Left lobe of liver (tissue), 2 donors: ENCODE data around the gene WDR36. TPM values are rescaled to one million over a fixed set of nuclear protein-coding genes. Genes with fewer than 3 reads are reported as not detected.
"Not testable (repeated sequence)": the region's sequence is repeated elsewhere in the genome, so short reads cannot be mapped to it uniquely, and the experiment has no call there.

Experiments used
- ATAC-seq: fragments of 200-7000 bp; cut with Tn5 transposase; one replicate; pipeline ENCODE4 v1.9.1; 2020; ENCODE audit warnings: mild to moderate bottlenecking, moderate library complexity
- DNase-seq: peaks from one replicate; pipeline ENCODE4 v3.0.0-alpha.2; 2020; ENCODE audit warnings: low spot score
- total RNA-seq: library from RNA; stranded (reverse); gene quantifications from one replicate; pipeline ENCODE4 v1.2.1, GENCODE V29; 2021
- donor health status: DM: no; HTN: no; CAD: no; lungs with moderate emphysema.
- donor health status: DM: no; HTN: yes; CAD: no.

Gene WDR36
- total RNA-seq, 1 donor from 2014 or later, result 12.1 TPM

DNA sequence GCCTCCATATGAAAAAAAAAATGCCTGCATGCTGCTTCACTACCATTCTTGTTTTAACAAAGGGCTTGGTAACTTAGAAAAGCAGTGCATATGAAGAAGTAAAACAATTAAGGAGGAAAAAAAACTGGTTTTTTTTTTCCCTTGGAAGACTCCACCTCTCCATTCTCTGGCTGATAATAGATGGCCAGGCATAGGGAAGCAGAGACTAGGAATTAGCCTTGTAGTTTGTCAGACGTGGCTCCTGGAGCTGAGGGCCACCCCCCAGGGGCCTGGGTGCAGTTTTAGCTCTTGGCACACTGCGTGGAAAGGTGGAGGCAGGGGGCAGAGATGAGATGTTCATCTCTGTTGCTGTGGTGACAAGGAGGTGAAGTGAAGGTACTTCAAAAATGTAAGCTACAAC, 42.7 kb downstream of the WDR36 start:
- ATAC-seq (no peak), DNase-seq (no peak)

DNA sequence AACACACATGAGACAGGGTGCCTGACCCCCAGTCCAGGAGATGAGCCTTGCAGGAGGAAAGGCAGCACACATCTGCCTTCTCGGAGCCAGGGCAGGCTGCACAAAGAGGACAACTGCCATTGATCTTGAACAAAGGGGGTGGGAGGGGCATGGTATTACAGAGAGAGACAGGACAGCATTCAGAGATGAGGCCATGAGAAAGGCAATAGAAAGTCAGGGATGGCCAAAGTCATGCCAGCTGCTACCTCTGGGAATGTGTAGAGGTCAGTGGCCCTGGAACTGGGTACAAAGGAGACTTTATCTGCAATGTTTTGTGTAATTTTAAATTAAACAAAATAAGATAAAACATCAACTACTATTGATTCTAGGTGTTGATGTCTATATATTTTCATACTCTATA, 43.2 kb downstream of the WDR36 start:
- peak; percentile 71 for ATAC-seq

DNA sequence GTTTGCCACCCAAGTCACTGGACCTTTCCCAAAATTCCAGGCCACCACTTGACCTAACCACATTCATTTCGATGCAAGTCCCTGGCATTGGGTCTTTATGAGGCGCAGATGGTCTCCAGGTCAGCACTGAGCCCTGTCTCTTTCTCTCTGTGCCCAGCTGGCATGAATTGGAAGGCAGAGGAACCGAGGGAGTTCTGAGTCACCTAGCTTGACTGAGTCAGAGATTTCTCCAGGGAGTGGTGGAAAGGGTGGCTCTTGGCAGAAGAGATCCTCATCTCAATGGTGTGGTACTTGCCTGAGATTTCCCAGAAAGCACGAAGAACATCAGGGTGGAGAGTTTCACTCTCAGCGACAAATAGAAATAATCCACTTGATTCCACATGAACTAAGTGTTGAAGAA, 43.8 kb downstream of the WDR36 start:
- ATAC-seq, result no peak

More for the DNA sequence above, 43.2 kb downstream of the WDR36 start:
- DNase-seq, result no peak

DNA sequence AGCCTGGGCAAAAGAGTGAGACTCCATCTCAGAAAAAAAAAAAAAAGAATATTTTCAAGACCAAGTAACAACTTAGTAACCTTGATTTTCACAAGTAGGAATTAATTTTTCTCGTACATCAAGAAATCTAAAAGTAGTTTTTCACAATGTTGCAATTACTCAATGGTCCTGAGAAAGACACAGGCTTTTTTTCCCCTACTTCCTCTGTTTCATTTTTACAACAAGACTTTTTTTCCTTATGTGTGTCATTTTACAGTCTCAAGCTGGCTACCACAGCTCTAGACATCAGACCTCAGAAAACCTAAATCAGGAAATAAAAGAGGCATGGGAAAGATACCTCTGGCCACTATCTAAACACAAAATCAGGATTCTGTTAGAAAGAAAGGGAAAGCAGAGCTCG, 45.9 kb downstream of the WDR36 start:
- ATAC-seq, result no peak

More for the DNA sequence above, 43.8 kb downstream of the WDR36 start:
- DNase-seq, result no peak

DNA sequence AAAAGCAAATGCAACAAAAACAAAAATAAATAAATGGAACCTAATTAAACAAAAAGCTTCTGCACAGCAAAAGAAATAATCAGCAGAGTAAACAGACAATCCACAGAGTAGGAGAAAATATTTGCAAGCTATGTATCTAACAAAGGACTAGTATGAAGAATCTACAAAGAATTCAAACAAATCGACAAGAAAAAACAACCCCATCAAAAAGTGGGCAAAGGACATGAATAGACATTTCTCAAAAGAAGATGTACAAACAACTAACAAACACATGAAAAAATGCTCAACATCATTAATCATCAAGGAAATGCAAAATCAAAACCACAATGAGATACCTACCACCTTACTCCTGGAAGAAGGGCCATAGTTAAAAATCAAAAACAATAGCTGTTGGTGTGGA, 49.3 kb downstream of the WDR36 start:
- not testable (repeated sequence) for ATAC-seq, DNase-seq

More for the DNA sequence above, 45.9 kb downstream of the WDR36 start:
- no peak for DNase-seq

DNA sequence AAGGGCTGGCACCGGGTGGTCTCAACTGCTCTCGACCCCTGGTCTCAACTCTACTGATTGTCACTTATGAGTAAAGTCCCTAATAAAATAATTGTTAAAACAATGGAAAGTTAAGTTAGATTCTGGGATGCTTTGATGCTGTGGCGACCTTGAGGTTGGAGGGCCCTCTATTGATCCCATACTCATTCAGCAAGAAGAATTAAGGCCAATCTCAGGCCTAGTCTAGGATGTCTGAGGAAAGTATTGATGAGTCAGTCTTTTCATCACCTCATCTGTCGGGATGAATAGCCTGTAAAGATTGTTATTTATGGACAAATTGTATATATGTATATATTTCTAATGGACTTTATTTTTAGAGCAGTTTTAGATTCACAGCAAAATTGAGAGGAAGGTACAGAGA, 50.8 kb downstream of the WDR36 start:
- peak; percentile 41 for ATAC-seq
- DNase-seq, result no peak

DNA sequence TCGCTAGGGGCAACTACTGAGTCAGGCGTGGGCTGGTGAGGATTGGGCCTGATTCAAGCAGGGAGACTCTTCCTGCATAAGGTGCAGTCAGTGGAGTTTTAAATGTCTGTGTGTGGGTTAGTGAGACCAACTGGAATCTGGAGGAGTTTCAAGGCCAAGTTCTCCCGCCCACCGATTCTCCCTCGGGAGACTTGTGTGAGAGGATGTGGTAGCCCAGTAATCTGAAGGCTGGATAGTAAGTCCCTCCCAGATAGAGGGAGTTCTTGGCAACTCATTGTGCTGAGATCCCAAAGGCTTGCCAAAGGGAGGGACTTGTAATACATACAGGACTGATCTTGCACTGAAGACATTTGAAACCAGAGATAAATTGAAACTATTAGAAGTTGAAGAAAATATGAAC, 51.8 kb downstream of the WDR36 start:
- no peak for DNase-seq
- peak; percentile 36 for ATAC-seq

DNA sequence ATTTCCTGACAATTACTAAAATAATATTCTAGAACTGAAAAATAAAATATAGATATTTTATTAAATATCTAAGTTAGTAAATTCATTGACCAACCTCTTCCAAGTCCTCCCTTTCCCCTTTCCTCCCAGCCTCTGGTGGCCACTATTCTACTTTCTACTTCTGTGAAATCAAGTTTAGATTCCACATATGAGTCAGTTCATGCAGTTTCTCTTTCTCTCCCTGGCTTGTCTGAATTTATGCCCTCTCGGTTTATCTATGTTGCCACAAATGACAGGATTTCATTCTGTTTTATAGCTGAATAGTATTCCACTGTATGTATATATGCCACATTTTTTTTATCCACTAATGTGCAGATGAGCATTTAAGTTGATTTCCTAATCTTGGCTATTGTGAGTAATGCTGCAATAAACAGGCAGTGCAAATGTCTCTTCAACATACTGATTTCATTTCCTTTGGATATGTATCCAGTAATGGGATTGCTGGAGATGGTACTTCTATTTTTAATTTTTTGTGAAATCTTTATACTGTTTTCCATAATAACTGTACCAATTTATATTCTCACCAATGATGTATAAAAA, 52.3 kb downstream of the WDR36 start:
- no peak for DNase-seq
- ATAC-seq, result no peak

DNA sequence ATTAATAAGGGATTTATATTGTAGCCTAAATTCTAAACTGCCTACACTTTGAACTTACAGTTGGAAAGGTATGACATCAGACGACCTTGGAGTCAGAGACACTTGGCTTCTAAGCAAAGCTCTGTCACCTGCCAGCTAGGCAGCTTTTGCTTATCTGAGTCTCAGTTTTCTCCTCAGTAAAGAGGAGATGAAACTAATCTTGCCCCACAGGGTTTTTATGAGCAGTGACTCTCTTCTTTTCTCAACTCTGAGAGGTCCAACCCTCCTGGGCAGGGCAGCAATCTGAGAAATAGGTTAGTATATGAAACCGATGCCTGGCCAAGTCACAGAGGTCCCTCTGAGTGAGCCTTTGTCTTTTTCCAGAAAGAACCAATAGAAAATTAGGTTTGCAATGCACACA, 53.9 kb downstream of the WDR36 start:
- ATAC-seq (no peak), DNase-seq (no peak)

DNA sequence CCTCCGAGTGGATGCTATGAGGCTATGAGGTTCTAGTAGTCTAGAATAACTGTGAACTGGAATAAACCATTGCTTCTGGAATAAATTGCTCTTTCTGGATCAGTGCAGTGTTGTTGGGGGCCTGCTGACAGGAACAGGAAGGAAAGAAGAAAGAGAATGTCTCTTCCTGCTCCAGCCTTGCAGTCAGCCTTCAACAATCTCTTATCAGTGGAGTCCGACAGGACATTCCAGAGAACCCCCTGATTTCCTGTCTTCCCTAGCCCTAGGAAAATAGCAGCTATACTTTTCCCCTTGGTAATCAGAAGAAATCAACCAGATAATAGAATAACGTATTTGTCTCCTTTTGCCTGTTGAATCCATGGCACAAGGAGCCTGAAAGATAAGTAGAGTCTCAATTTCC, 55.4 kb downstream of the WDR36 start:
- ATAC-seq (no peak), DNase-seq (no peak)

DNA sequence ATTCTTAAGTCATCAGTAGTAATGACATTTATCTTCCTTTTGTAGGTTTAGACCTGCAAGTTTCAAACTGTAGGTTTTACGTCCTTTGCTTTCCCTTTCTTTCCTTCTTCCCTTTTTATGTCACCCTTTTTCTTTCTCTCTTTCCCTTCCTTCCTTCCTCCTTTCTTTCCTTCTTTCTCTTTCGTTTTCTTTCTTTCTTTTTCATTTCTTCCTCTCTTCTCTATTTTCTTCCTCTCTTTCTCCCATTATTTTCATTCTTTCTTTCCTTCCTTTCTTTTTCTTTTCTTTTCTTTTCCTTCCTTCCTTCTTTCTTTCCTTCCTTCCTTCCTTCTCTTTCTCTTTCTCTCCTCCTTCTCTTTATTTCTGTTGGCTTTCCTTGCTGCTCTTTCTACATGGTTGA, 59.9 kb downstream of the WDR36 start:
- DNase-seq, result no peak

DNA sequence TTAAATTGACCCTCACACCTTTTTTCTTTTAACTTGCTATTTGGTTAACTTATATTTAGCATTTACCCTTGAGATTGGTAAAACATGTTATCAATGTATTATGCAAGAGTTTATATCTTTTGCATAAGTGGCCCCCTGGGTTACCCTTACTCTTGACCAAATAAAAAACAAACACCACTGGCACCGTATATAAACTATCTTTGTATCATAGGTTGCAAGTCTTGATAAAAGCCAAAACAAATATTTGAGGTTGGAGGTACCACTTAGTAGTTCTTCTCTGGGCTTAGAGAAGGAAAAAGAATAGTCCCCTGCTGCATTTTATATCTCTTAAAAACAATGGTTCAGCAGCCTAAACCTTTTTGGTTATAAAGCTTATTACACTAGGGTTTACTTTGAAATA, 61.3 kb downstream of the WDR36 start:
- DNase-seq (no peak), ATAC-seq (no peak)

More for the DNA sequence above, 59.9 kb downstream of the WDR36 start:
- ATAC-seq, result no peak

DNA sequence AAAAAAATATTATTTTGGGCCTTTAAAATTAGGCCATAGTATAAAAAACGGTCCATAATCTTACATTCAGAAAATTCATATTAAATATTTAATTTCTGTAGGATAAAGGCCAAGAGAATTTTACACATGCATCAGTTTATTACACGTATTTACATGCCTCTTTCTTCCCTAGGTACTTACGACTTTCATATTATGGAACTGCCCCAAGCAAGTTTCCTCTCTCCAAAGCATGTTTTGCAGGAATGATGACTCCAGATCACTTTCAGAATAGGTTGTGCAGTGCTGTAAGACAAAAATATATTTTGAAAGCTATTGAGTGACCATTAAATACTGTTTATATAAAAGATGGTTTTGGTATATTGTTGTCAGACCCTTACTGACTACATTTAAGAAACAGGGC, 61.8 kb downstream of the WDR36 start:
- no peak for ATAC-seq
- DNase-seq, result no peak

DNA sequence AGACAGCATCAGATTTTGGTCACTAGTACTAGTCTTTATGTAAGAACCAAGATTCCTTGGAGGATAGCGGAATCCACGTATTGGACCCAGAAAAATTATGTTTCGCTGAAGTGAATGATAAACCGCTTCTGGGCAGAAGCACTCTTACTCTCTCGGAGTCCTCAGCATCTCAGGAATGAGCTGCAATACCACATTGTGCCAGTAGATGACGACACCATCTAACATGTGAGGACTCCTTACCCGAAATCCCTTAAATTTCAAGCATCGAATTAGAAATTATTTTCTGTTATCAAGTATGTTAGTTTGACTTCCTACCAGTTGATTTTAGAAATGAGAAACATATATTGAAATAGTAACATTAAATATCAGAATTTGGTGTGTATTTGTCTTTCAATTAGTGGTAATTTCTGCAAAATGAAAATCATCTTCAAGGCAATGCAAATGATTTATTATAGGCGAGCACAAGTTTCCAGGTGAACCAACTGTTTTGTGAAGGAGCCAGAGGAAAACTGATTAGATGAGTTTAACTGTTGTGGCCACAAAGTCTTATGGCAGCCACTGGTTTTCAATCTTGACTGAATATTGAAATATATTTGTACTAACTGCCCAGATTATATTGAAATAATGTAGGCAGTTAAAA, 66.1 kb downstream of the WDR36 start:
- peak; percentile 96 for ATAC-seq
- DNase-seq, result peak; percentile 59

DNA sequence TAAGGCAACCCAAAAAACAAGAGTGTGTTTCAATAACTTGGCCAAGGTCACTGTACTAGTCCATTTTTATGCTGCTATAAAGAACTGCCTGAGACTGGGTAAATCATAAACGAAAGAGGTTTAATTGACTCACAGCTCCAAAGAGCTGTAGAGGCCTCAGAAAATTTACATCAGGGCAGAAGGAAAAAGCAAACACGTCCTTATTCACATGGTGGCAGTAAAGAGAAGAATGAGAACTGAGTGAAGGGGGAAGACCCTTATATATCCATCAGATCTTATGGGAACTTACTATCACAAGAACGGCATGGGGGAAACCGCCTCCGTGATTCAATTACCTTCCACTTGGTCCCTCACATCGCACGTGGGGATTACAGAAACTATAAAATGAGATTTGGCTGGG, 67.7 kb downstream of the WDR36 start:
- ATAC-seq, result no peak
- DNase-seq, result no peak

DNA sequence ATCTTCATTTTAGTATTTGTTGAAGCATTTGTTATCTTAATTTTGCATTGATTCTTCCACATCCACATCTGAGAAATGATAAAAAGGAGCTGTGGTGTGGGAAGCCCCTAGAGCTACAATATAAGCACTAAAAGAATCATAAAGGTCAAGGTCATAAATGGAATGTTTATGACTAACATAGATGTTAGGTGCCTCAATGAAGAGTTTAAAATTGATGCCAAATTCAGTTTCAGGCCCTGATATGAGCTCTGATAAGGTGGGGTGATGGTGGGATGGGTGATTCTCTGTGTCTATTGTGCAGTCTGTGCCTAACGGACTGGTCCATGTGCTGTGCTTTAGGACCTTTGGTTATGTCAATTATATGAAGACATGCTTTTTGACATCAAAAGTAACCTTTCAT, 70.9 kb downstream of the WDR36 start:
- ATAC-seq, result no peak
- no peak for DNase-seq

DNA sequence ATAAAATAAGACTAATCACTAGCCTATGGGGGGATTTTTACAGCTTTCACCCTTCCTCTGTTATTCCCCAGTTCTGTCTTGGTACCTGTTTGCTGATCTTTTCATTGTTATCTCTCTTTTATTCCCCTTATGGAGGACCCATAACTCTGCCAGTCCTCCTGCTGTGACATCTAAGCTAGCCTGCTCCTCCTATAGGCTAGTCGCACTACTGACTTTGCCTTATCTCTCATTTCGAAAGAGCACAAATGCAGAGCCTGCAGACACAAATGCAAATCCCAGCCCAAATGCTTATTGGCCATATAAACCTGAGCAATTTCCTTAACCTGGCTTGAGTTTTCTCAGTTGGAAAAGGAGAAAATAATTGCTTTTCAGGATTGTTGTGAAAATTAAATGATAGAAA, 72.9 kb downstream of the WDR36 start:
- DNase-seq (no peak), ATAC-seq (no peak)

DNA sequence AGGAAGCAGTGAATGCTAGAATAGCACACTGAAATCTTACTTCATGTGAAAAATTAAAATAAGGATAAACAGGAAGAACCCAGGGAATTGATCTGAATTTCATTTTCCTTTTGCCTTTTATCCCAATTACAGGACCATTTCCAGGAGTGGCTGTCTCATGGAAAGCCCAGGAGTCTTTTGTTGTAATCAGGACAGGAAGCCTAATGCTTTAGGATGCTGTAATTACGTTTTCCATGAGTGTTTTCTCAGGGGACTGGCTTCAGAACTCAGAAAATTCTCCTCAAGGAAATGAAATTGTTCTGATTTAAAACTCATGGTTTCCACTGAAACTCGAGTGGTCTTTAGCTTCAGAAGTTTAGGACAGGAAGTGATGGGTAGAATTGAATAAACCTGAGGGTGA, 75.4 kb downstream of the WDR36 start:
- ATAC-seq (no peak), DNase-seq (no peak)

DNA sequence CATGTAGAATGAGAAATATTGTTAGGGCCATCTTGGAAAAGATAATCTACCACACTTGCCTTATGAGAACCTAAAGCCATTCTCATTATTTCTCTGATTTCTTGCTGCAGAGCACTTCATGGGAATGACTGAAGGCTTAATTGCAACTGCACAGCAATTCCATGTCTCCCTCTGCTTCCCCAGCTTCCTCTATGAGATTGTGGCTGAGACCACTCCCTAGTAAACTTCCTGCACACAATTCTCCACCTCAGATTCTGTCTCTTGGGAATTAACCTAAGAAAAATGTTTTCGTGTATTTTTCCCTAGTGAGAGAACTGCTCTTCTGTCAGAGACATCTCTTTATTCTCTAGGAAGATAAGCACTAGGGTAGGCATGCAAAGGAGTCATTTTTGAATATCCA, 76.5 kb downstream of the WDR36 start:
- ATAC-seq, result no peak
- DNase-seq, result no peak

DNA sequence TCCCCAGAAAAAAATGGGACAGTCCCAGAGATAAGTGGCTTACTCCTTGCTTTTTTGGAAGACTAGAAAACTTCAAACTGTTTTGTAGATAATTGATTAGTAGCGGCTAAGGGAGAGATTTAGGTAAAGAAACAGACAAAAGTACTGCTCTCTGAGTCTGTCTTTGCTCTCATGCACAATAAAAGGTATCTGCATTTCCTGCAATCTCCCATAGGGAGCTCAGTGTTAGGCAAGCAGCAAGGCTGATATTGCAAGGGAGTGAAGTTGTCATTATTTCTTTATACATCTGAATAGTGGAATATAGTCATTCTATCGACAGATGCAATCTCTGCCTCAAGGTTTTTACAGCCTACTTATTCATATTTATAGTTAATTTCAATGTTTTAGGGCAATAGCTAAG, 77.1 kb downstream of the WDR36 start:
- DNase-seq (no peak), ATAC-seq (no peak)

DNA sequence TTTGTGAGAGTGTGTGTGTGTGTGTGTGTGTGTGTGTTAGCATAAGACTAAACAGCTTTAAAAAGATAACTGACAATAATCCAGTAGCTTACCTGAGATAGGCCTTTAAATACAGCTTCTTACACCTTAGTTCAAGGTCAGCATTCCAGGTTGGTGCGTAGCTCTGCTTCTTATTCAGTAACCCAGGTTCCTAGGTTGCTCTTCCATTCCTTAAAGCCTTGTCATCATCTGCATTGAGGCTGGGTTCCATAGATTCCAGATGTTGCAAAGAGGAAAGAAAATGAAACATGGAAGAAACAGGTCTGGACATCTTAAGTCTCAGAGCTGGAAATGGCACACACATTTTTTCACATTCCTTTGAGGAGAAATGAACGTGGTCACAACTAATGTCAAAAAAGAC, 78.1 kb downstream of the WDR36 start:
- ATAC-seq, result no peak
- no peak for DNase-seq

DNA sequence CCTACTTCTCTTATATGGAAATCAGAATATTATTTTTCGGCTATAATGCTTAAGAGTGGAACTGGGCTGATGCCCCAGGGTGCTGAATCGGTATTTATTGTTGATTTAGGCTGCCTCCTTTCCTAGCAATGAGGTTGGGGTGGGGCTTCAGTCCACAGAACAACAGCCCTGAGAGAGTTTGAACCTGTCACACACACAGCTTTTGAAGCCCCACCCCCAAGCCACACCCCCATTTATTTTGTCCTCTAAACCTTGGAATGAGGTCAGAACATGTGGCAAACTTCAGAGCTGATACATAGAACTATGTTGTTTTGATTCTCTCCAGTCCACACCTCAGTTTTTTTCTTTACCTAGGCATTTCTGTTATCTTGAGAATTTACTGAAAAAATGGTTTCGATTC, 80.4 kb downstream of the WDR36 start:
- ATAC-seq (no peak), DNase-seq (no peak)

DNA sequence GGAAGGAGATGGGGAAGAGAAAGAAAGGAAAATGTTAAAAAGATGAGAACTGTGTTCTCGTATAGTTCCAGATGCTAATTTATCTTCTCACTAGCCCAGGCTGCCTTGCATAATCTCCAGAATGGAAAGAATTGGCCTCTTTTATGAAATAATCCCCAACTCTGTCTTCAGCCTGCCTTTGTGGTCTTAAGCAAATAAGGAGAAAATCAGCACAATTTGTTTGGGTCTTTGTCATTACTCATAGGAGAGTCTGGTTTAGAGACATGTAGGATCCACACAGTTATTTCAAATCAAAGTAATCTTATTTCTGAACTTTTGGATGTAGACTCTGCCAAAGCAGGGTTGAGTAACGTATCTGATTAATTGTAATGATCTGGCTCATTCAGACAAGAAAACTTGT, 81.3 kb downstream of the WDR36 start:
- ATAC-seq, result no peak

More for the DNA sequence above, 81.3 kb downstream of the WDR36 start:
- no peak for DNase-seq
